Measurements from ENCODE around the gene HOXA9. TPM values are rescaled to one million over a fixed set of nuclear protein-coding genes. Genes with fewer than 3 reads are reported as not detected.

HOXA9 gene
- 9.0 to 40.5 TPM (median 28.1 TPM) in 3 replicates for polyA plus RNA-seq
- 76.1 TPM for polyA plus RNA-seq (2011; ENCODE audit: low read depth)
- polyA plus RNA-seq (2011; cell fraction: cytosol; rRNA removed), result 20.4 and 23.2 TPM in 2 replicates
- 22.3 and 31.4 TPM in 2 replicates for polyA plus RNA-seq (2011; cell fraction: nucleus; rRNA removed)
- polyA plus RNA-seq (2012; ENCODE audit: low replicate concordance), result 21.1 and 27.0 TPM in 2 replicates
- 1.5 to 5.7 TPM (median 4.0 TPM) in 3 replicates for polyA minus RNA-seq
- polyA minus RNA-seq (2011; cell fraction: cytosol; rRNA and poly(A)+ RNA removed), result 9.4 TPM
- polyA minus RNA-seq (2011; cell fraction: nucleus; rRNA and poly(A)+ RNA removed), result 2.2 and 3.8 TPM in 2 replicates

DNA sequence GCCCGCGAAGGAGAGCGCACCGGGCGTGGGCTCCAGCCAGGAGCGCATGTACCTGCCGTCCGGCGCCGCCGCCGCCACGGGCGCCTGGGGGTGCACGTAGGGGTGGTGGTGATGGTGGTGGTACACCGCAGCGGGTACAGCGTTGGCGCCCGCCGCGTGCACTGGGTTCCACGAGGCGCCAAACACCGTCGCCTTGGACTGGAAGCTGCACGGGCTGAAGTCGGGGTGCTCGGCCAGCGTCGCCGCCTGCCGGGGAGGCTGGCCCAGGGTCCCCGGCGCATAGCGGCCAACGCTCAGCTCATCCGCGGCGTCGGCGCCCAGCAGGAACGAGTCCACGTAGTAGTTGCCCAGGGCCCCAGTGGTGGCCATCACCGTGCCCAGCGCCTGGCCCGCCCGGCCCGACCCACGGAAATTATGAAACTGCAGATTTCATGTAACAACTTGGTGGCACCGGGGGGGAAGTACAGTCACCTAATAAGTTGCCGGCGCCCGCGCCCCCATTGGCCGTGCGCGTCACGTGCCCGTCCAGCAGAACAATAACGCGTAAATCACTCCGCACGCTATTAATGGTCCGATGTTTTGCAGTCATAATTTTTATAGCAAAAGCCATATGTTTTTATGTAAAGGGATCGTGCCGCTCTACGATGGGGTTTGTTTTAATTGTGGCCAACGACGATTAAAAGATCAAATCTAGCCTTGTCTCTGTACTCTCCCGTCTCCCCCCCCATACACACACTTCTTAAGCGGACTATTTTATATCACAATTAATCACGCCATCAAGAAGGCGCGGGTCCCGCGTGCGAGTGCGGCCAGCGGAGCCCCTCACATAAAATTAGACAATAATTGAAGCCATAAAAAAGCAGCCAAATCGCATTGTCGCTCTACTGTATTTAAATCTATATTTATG lies at the start of gene HOXA9:
TSS of gene HOXA9 (minus strand) at position 449 of the 907 bp plus-strand sequence. CDS start at position 369, 80 bp downstream.
- H3K4me3 ChIP-seq (ENCODE audit: control insufficient read depth in 2 of 3, extremely low read depth in 1 of 3, insufficient read depth in 2 of 3, low read depth in 1 of 3, low read length in 3 of 3), result peak within 1 kb of the TSS; percentile 78 to 94 (median 84)
- no peaks in the 10 kb centered on the region for H4K20me1 ChIP-seq (ENCODE audit: control insufficient read depth, extremely low read depth, insufficient read depth, low read length)
- H3K27ac ChIP-seq (ENCODE audit: control insufficient read depth, insufficient read depth, low read length), result peak within 1 kb of the TSS; percentile 87
- peak within 1 kb of the TSS; percentile 83 for H3K9ac ChIP-seq (ENCODE audit: control insufficient read depth, extremely low read depth, insufficient read depth, low read length)
- no peaks in the 10 kb centered on the region for H3K9me1 ChIP-seq (ENCODE audit: control insufficient read depth, extremely low read depth, insufficient read depth, low read length)
- TF ChIP-seq EZH2 (IDR thresholded peaks at IDR 0.05; ENCODE audit: low read length) (no peak), CTCF (optimal IDR thresholded peaks at IDR 0.05 in 1 of 3, IDR thresholded peaks at IDR 0.05 in 1 of 3, conservative IDR thresholded peaks at IDR 0.05 in 1 of 3; ENCODE audit: extremely low read depth in 1 of 3, insufficient read depth in 2 of 3, low read length in 3 of 3) (no peak)
- no peaks in the 10 kb centered on the region for H3K27me3 ChIP-seq (ENCODE audit: control insufficient read depth, extremely low read depth, insufficient read depth, low read length)
- dilution Hi-C loops (cut with MboI; ENCODE audit: extremely low pct_ligation_motif_present, low sequenced_read_pairs), result no loop called here
- peak within 1 kb of the TSS; percentile 98 for H3K4me2 ChIP-seq (ENCODE audit: control insufficient read depth, extremely low read depth, insufficient read depth, low read depth, low read length)
- H3K4me1 ChIP-seq (ENCODE audit: control insufficient read depth, extremely low read depth, insufficient read depth, low read length), result peaks cover 21% of the 10 kb centered on the region
- FAIRE-seq (peak; percentile 76), DNase-seq (ENCODE audit: low read depth, low spot score) (peak; percentile 79)
- H3K79me2 ChIP-seq (ENCODE audit: control insufficient read depth, insufficient read depth, low read length), result peaks cover 82% of the 10 kb centered on the region
- H2AFZ ChIP-seq (ENCODE audit: control insufficient read depth, low read length), result peak within 1 kb of the TSS; percentile 95
- H3K9me3 ChIP-seq (ENCODE audit: control insufficient read depth, low read depth, low read length), result no peaks in the 10 kb centered on the region
- H3K36me3 ChIP-seq (ENCODE audit: control insufficient read depth in 2 of 2, extremely low read depth in 1 of 2, insufficient read depth in 2 of 2, low read length in 2 of 2), result peaks cover 4 to 10% of the 10 kb centered on the region in 2 experiments

DNA sequence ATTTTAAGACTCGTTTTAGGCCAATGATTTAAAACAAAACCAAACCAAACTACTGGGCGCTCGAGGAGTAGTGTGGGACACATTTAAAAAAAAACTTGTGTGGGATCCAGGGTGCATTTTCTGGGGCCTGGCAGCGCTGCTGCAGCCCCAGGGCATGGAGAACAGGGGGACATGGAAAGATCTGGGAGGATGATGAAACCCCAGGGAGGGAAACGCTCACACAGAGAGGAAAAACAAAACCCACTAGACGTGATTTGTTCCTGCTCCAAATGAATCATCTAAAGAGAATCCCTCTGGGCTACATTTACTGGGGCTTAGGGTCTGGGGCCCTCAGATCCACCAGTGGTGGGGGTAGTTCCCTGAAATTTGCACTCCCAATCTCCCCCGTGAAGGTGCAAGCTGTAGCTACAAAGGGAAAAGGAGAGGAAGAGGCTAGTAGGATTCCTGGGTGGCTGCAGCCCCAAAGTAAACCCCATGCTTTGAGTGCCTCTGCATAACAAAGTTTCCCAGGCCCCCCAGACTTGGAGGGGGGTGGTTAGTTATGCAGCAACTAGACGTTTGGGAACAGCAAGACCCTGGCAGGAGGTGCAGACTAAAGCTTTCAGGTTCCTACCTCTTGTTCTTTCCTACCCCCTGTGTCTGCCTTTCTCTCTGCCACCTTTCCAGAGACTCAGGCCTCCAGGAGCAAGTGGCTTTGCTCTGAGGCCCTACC lies 49.1 kb upstream of the HOXA9 start:
- dilution Hi-C loops (cut with MboI; ENCODE audit: extremely low pct_ligation_motif_present, low sequenced_read_pairs), result loop anchor here (25.0 kb wide), 1 partner anchor 373 kb away; no protein-coding TSS in a partner anchor
- H2AFZ ChIP-seq (ENCODE audit: control insufficient read depth, low read length), result no peak overlapping the region
- no peaks in the 10 kb centered on the region for H3K9me3 ChIP-seq (ENCODE audit: control insufficient read depth, low read depth, low read length)
- peaks cover 5% of the 10 kb centered on the region for H3K4me1 ChIP-seq (ENCODE audit: control insufficient read depth, extremely low read depth, insufficient read depth, low read length)
- H3K79me2 ChIP-seq (ENCODE audit: control insufficient read depth, insufficient read depth, low read length), result no peaks in the 10 kb centered on the region
- no peaks in the 10 kb centered on the region for H3K36me3 ChIP-seq (ENCODE audit: control insufficient read depth in 2 of 2, extremely low read depth in 1 of 2, insufficient read depth in 2 of 2, low read length in 2 of 2)
- peaks cover 5% of the 10 kb centered on the region for H4K20me1 ChIP-seq (ENCODE audit: control insufficient read depth, extremely low read depth, insufficient read depth, low read length)
- peaks cover 79% of the 10 kb centered on the region for H3K27me3 ChIP-seq (ENCODE audit: control insufficient read depth, extremely low read depth, insufficient read depth, low read length)
- H3K27ac ChIP-seq (ENCODE audit: control insufficient read depth, insufficient read depth, low read length), result no peak overlapping the region
- no peak overlapping the region for H3K4me3 ChIP-seq (ENCODE audit: control insufficient read depth in 2 of 3, extremely low read depth in 1 of 3, insufficient read depth in 2 of 3, low read depth in 1 of 3, low read length in 3 of 3)
- TF ChIP-seq EZH2 (IDR thresholded peaks at IDR 0.05; ENCODE audit: low read length) (peak; percentile 22), CTCF (optimal IDR thresholded peaks at IDR 0.05 in 1 of 3, IDR thresholded peaks at IDR 0.05 in 1 of 3, conservative IDR thresholded peaks at IDR 0.05 in 1 of 3; ENCODE audit: extremely low read depth in 1 of 3, insufficient read depth in 2 of 3, low read length in 3 of 3) (no peak)
- DNase-seq (ENCODE audit: low read depth, low spot score), result no peak
- no peaks in the 10 kb centered on the region for H3K9me1 ChIP-seq (ENCODE audit: control insufficient read depth, extremely low read depth, insufficient read depth, low read length)
- no peak overlapping the region for H3K4me2 ChIP-seq (ENCODE audit: control insufficient read depth, extremely low read depth, insufficient read depth, low read depth, low read length)
- H3K9ac ChIP-seq (ENCODE audit: control insufficient read depth, extremely low read depth, insufficient read depth, low read length), result no peak overlapping the region
- no peak for FAIRE-seq

Measured in keratinocyte (primary cell).